Measurements from ENCODE around the gene ZNF3. TPM values are rescaled to one million over a fixed set of nuclear protein-coding genes. Genes with fewer than 3 reads are reported as not detected.

Gene ZNF3
- total and polyA plus RNA-seq, 9 of the 15 experiments (the other 6 are each of a cell fraction or from before 2014, with no cell fraction given) = 30.0 to 64.9 (median 51.5) TPM

DNA sequence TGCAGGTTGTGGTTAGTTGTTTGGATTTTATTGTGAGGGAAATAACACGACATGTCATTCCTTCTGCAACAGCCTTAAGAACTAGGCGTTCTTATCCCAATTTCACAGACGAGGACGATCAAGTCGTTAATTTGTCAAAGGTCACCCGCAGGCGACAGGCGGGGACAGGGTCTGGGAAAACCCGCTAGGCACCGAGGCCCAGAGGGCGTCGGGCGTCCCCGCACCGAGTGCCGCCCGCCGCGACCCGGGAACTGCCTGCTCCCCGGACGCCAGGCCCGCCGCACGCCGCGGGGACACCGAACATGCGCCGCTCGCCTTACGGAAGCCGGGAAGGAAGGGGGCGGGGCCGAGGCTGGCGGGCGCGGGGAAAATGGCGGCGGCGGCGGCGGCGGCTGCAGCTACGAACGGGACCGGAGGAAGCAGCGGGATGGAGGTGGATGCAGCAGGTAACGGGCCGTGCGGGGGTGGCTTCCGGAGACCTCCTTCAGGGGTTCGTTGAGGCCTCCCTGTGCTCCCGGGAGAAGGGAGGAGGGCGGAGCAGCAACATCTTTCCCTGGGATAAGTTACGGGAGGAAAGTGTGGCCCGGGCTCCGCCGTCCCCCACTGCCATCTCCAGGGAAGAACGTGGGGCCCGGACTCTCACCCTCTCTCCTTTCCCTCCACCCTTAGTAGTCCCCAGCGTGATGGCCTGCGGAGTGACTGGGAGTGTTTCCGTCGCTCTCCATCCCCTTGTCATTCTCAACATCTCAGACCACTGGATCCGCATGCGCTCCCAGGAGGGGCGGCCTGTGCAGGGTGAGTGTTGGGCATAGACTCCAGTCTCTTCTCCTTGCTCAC is 7.3 kb upstream of the ZNF3 start, which contains the start of gene COPS6 (continued):
- TF ChIP-seq FOXM1 (IDR thresholded peaks at IDR 0.05; ENCODE audit: low read depth) (no peak), FOXM1 (CRISPR knock-in tag; IDR thresholded peaks at IDR 0.05; ENCODE audit: low read depth) (no peak; the same call in 1 of the 2 replicates), KAT8 (IDR thresholded peaks at IDR 0.05; ENCODE audit: low read depth) (no peak), TCF3 (CRISPR knock-in tag; IDR thresholded peaks at IDR 0.05) (no peak), CBX8 (IDR thresholded peaks at IDR 0.05; ENCODE audit: borderline replicate concordance, extremely low read depth, low read depth, low read length, poor library complexity, severe bottlenecking) (no peak), POLR2A (conservative IDR thresholded peaks at IDR 0.05) (peak; percentile 93), FOXJ2 (tag; IDR thresholded peaks at IDR 0.05) (0 out of 2 replicates have a peak, but pooled peaks have one; percentile 81), CREM (IDR thresholded peaks at IDR 0.05; ENCODE audit: low read depth) (peak; percentile 68), BRF1 (IDR thresholded peaks at IDR 0.05; ENCODE audit: borderline replicate concordance, extremely low read depth, insufficient read length) (no peak), SMARCE1 (IDR thresholded peaks at IDR 0.05) (no peak; the same call in 1 of the 2 replicates), SMAD2 (IDR thresholded peaks at IDR 0.05; ENCODE audit: low read depth, low read length) (no peak), FOS (IDR thresholded peaks at IDR 0.05; ENCODE audit: extremely low read depth, insufficient read length) (no peak), KLF10 (CRISPR knock-in tag; IDR thresholded peaks at IDR 0.05) (no peak), C11orf30 (IDR thresholded peaks at IDR 0.05; ENCODE audit: low read depth) (peak; percentile 83), BRCA1 (IDR thresholded peaks at IDR 0.05) (no peak), BRCA1 (CRISPR knock-in tag; IDR thresholded peaks at IDR 0.05) (no peak), TAF7 (tag; IDR thresholded peaks at IDR 0.05) (peak; percentile 96), NR2C2 (CRISPR knock-in tag; IDR thresholded peaks at IDR 0.05) (peak; percentile 88), NR2C2 (tag; IDR thresholded peaks at IDR 0.05) (peak; percentile 89), HDAC3 (IDR thresholded peaks at IDR 0.05; ENCODE audit: borderline replicate concordance, partially characterized antibody) (no peak), ZNF668 (CRISPR knock-in tag; IDR thresholded peaks at IDR 0.05) (peak; percentile 74; the same call in 1 of the 2 replicates), GATAD2A (IDR thresholded peaks at IDR 0.05) (peak; percentile 64; the same call in 1 of the 2 replicates), ZFP30 (CRISPR knock-in tag; IDR thresholded peaks at IDR 0.05; ENCODE audit: borderline replicate concordance) (no peak), BACH1 (tag; IDR thresholded peaks at IDR 0.05) (no peak), WHSC1 (IDR thresholded peaks at IDR 0.05; ENCODE audit: low read length) (no peak), RBM15 (IDR thresholded peaks at IDR 0.05; ENCODE audit: insufficient read depth, low read length) (no peak)
- TF ChIP-seq, protein P1, sequence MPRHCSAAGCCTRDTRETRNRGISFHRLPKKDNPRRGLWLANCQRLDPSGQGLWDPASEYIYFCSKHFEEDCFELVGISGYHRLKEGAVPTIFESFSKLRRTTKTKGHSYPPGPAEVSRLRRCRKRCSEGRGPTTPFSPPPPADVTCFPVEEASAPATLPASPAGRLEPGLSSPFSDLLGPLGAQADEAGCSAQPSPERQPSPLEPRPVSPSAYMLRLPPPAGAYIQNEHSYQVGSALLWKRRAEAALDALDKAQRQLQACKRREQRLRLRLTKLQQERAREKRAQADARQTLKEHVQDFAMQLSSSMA (CRISPR knock-in tag; IDR thresholded peaks at IDR 0.05) = no peak
- TF ChIP-seq, protein P2, sequence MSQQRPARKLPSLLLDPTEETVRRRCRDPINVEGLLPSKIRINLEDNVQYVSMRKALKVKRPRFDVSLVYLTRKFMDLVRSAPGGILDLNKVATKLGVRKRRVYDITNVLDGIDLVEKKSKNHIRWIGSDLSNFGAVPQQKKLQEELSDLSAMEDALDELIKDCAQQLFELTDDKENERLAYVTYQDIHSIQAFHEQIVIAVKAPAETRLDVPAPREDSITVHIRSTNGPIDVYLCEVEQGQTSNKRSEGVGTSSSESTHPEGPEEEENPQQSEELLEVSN (IDR thresholded peaks at IDR 0.05; ENCODE audit: borderline replicate concordance in 1 of 2, extremely low read depth in 1 of 2, insufficient read depth in 1 of 2, insufficient read length in 1 of 2, low read depth in 1 of 2, low read length in 1 of 2, poor library complexity in 1 of 2, severe bottlenecking in 1 of 2) = peak; percentile 96 to 99
- TF ChIP-seq, protein P3, sequence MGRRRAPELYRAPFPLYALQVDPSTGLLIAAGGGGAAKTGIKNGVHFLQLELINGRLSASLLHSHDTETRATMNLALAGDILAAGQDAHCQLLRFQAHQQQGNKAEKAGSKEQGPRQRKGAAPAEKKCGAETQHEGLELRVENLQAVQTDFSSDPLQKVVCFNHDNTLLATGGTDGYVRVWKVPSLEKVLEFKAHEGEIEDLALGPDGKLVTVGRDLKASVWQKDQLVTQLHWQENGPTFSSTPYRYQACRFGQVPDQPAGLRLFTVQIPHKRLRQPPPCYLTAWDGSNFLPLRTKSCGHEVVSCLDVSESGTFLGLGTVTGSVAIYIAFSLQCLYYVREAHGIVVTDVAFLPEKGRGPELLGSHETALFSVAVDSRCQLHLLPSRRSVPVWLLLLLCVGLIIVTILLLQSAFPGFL (CRISPR knock-in tag; IDR thresholded peaks at IDR 0.05) = no peak
